Keratinocyte (primary cell): ENCODE data around the gene AGPAT2. TPM values are rescaled to one million over a fixed set of nuclear protein-coding genes. Genes with fewer than 3 reads are reported as not detected.
A peak's percentile ranks its signal among the peaks of the same experiment; 100 is the strongest.

Source experiments
- DNase-seq: peaks from one replicate; pipeline ENCODE4 v3.0.0-alpha.2; 2011; ENCODE audit warnings: low read depth, missing footprints, low spot score
- FAIRE-seq: peaks from 2 replicates; lab custom pipeline; 2011; peaks lifted over from hg19 to GRCh38; lab: Jason Lieb, UNC
- H2AFZ ChIP-seq: 2 replicates; pipeline ENCODE4 v1.6.0; 2012; ENCODE audit warnings: low read length, control low read depth, inconsistent platforms; ENCODE audit not compliant: control insufficient read depth
- H3K27ac ChIP-seq: 2 replicates; pipeline ENCODE4 v1.5.1; 2011; ENCODE audit warnings: low read length; ENCODE audit not compliant: control insufficient read depth, insufficient read depth
- H3K27me3 ChIP-seq: 3 replicates; pipeline ENCODE4 v1.6.0; 2011; ENCODE audit warnings: low read length; ENCODE audit not compliant: control insufficient read depth, insufficient read depth; ENCODE audit errors: extremely low read depth
- H3K36me3 ChIP-seq, 2 experiments: 2 replicates in 1 of 2; 3 replicates in 1 of 2; pipeline ENCODE4 v1.5.1; 2011; ENCODE audit warnings: low read length in 2 of 2, mild to moderate bottlenecking in 1 of 2; ENCODE audit not compliant: control insufficient read depth in 2 of 2, insufficient read depth in 2 of 2; ENCODE audit errors: extremely low read depth in 1 of 2
- H3K4me1 ChIP-seq: 3 replicates; pipeline ENCODE4 v1.5.1; 2011; ENCODE audit warnings: low read length; ENCODE audit not compliant: control insufficient read depth, insufficient read depth; ENCODE audit errors: extremely low read depth
- H3K4me2 ChIP-seq: 3 replicates; pipeline ENCODE4 v1.6.0; 2011; ENCODE audit warnings: low read depth, low read length; ENCODE audit not compliant: control insufficient read depth, insufficient read depth; ENCODE audit errors: extremely low read depth
- H3K4me3 ChIP-seq, 3 experiments: fragments of 200-600 bp in 1 of 3; sonication (generic) in 1 of 3; 2 replicates in 2 of 3; 3 replicates in 1 of 3; pipeline ENCODE4 v1.5.1; 2011 to 2016; ENCODE audit warnings: low read length in 3 of 3, mild to moderate bottlenecking in 3 of 3, control low read depth in 2 of 3, inconsistent platforms in 1 of 3, low read depth in 1 of 3, mixed read lengths in 1 of 3, mixed run types in 1 of 3, moderate library complexity in 1 of 3; ENCODE audit not compliant: control insufficient read depth in 2 of 3, insufficient read depth in 2 of 3; ENCODE audit errors: extremely low read depth in 1 of 3
- H3K79me2 ChIP-seq: 2 replicates; pipeline ENCODE4 v1.6.0; 2012; ENCODE audit warnings: low read length; ENCODE audit not compliant: control insufficient read depth, insufficient read depth
- H3K9ac ChIP-seq: 3 replicates; pipeline ENCODE4 v1.6.0; 2011; ENCODE audit warnings: low read length; ENCODE audit not compliant: control insufficient read depth, insufficient read depth; ENCODE audit errors: extremely low read depth
- H3K9me1 ChIP-seq: 3 replicates; pipeline ENCODE4 v1.6.0; 2011; ENCODE audit warnings: low read length; ENCODE audit not compliant: control insufficient read depth, insufficient read depth; ENCODE audit errors: extremely low read depth
- H3K9me3 ChIP-seq: 2 replicates; pipeline ENCODE4 v1.5.1; 2012; ENCODE audit warnings: low read depth, low read length; ENCODE audit not compliant: control insufficient read depth
- H4K20me1 ChIP-seq: 3 replicates; pipeline ENCODE4 v1.6.0; 2011; ENCODE audit warnings: low read length; ENCODE audit not compliant: control insufficient read depth, insufficient read depth; ENCODE audit errors: extremely low read depth
- EZH2 ChIP-seq: IDR thresholded peaks from one replicate; pipeline ENCODE4 v1.6.1; 2012; ENCODE audit warnings: inconsistent platforms, mild to moderate bottlenecking, low read length, moderate library complexity
- dilution Hi-C: fragments of 300-500 bp; cut with MboI; formaldehyde crosslinking; loops from one replicate; pipeline ENCODE4 v1.7.0; 2020; ENCODE audit warnings: low sequenced_read_pairs; ENCODE audit not compliant: extremely low pct_ligation_motif_present
- polyA plus RNA-seq, 5 experiments: library from polyadenylated mRNA; depleted of rRNA in 3 of 5; stranded (reverse) in 3 of 5; stranded (forward) in 1 of 5; unstranded in 1 of 5; fragments of >200 nt; gene quantifications; 1 replicate in 1 of 5; 2 replicates in 3 of 5; 3 replicates in 1 of 5; pipeline versions ENCODE4 v1.2.1 to v1.2.3, GENCODE V29; 2011 to 2012; ENCODE audit warnings: missing spikeins in 2 of 5, low read depth in 1 of 5, low replicate concordance in 1 of 5
- TF ChIP-seq, protein P1 (sequence below), 3 experiments: IDR thresholded peaks in 1 of 3; conservative IDR thresholded peaks in 1 of 3; optimal IDR thresholded peaks in 1 of 3; 2 replicates in 2 of 3; 3 replicates in 1 of 3; pipeline versions ENCODE3 to v1.5.1; 2011; ENCODE audit warnings: low read length in 3 of 3, mild to moderate bottlenecking in 3 of 3, moderate library complexity in 2 of 3, control low read depth in 1 of 3, inconsistent platforms in 1 of 3; ENCODE audit not compliant: insufficient read depth in 2 of 3; ENCODE audit errors: extremely low read depth in 1 of 3

Gene AGPAT2
- polyA plus RNA-seq, 1 donor (not counting 4 experiments of a cell fraction or from before 2014, with no cell fraction given), result 26.5 TPM

DNA sequence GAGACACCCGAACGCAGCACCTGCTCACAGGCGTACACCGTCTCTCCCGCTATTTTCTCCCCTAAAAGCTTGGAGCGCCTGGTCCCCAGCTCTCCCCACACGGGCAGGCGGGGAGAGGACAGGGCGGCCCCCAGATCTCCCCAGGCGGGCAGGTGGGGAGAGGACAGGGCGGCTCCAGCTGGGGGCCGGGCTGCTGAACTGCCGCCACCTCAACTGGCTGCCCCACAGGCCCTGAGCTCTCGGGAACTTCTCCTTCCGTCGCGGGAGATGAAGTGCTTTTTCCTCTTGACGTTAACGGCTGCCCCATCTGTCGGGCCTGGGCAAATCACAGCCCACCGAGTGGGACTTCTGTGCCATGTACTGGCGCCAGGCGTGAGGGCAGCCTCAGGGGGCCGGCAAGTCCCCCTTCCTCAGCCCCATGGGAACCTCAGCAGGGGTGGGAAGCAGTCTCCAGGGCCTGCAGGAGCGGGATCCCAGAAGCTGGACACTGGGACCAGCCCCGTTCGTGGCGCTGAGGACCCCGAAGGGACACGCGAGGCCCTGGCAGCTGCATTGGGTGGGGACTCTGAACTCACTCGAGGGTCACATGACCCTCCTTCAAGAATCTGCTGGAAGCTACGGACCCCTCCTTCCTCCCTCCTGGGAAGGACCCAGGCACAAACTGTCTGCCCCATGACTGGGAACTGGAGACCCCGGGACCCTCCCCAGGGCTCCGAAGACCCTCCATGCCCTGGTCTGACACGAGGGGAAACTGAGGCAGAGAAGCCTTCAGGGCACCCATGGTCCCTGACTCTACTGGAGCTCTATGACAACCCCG is 30.3 kb downstream of the AGPAT2 start:
- TF ChIP-seq, protein P1, sequence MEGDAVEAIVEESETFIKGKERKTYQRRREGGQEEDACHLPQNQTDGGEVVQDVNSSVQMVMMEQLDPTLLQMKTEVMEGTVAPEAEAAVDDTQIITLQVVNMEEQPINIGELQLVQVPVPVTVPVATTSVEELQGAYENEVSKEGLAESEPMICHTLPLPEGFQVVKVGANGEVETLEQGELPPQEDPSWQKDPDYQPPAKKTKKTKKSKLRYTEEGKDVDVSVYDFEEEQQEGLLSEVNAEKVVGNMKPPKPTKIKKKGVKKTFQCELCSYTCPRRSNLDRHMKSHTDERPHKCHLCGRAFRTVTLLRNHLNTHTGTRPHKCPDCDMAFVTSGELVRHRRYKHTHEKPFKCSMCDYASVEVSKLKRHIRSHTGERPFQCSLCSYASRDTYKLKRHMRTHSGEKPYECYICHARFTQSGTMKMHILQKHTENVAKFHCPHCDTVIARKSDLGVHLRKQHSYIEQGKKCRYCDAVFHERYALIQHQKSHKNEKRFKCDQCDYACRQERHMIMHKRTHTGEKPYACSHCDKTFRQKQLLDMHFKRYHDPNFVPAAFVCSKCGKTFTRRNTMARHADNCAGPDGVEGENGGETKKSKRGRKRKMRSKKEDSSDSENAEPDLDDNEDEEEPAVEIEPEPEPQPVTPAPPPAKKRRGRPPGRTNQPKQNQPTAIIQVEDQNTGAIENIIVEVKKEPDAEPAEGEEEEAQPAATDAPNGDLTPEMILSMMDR (optimal IDR thresholded peaks at IDR 0.05 in 1 of 3, IDR thresholded peaks at IDR 0.05 in 1 of 3, conservative IDR thresholded peaks at IDR 0.05 in 1 of 3; ENCODE audit: extremely low read depth in 1 of 3, insufficient read depth in 2 of 3, low read length in 3 of 3), result no peak
- TF ChIP-seq EZH2, result no peak
- DNase-seq, result no peak
- Histone ChIP-seq H3K9me1 (no peaks in the 10 kb centered on the region), H3K4me1 (peaks cover 6% of the 10 kb centered on the region), H2AFZ (no peak overlapping the region), H3K27me3 (peaks cover 19% of the 10 kb centered on the region), H3K9me3 (no peaks in the 10 kb centered on the region), H3K79me2 (no peaks in the 10 kb centered on the region), H3K9ac (no peak overlapping the region), H3K27ac (no peak overlapping the region), H4K20me1 (no peaks in the 10 kb centered on the region), H3K36me3 (no peaks in the 10 kb centered on the region), H3K4me2 (no peak overlapping the region), H3K4me3 (no peak overlapping the region)
- FAIRE-seq, result no peak
- dilution Hi-C loops, result no loop called here

DNA sequence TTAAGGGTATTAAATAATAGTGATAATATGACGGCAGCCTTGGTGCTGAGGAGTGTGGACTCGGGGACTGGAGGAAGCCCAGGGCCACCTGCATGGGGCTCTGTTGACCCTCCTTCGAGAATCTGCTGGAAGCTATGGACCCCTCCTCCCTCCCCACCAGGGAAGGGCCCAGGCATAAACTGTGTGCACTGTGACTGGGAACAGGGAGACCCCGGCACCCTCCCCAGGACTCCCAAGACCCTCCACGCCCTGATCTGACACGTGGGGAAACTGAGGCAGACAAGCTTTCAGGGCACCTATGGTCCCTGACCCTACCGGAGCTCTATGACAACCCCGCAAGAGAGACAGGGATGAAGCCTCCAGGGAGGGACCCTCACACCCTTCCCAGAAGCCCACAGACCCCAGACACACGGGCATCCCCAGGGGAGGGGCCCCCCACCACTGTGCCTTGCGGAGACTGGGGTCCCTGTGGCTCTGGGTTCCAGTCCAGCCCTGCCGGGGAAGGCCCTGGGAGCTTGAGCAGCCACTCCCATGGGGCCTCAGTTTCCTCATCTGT is 31.0 kb downstream of the AGPAT2 start:
- H3K79me2 ChIP-seq, result no peaks in the 10 kb centered on the region
- no peak overlapping the region for H3K4me2 ChIP-seq
- H2AFZ ChIP-seq, result peak overlapping the region; percentile 36
- no peaks in the 10 kb centered on the region for H3K9me1 ChIP-seq
- H3K36me3 ChIP-seq, result no peaks in the 10 kb centered on the region
- H3K27me3 ChIP-seq, result peaks cover 19% of the 10 kb centered on the region
- H3K4me1 ChIP-seq, result peaks cover 6% of the 10 kb centered on the region
- DNase-seq (no peak), FAIRE-seq (no peak)
- H3K27ac ChIP-seq, result no peak overlapping the region
- H4K20me1 ChIP-seq, result no peaks in the 10 kb centered on the region
- H3K9ac ChIP-seq, result no peak overlapping the region
- H3K9me3 ChIP-seq, result no peaks in the 10 kb centered on the region
- dilution Hi-C loops, result no loop called here
- TF ChIP-seq EZH2, result no peak
- TF ChIP-seq, protein P1 (optimal IDR thresholded peaks at IDR 0.05 in 1 of 3, IDR thresholded peaks at IDR 0.05 in 1 of 3, conservative IDR thresholded peaks at IDR 0.05 in 1 of 3; ENCODE audit: extremely low read depth in 1 of 3, insufficient read depth in 2 of 3, low read length in 3 of 3), result no peak
- H3K4me3 ChIP-seq, result no peak overlapping the region
